Natural killer cell (primary cell): ENCODE measurements around the gene CPZ. TPM values are rescaled to one million over a fixed set of nuclear protein-coding genes. Genes with fewer than 3 reads are reported as not detected.

Source experiments
- ATAC-seq, 3 donors: fragments of 150-1000 bp in 2 of 3; fragments of 200-7000 bp in 1 of 3; cut with Tn5 transposase; 1 replicate in 1 of 3; 2 replicates in 2 of 3; pipeline ENCODE4 v1.10.0; 2021; ENCODE audit warnings: mild to moderate bottlenecking in 2 of 3, moderate library complexity in 2 of 3
- DNase-seq, 2 donors: peaks; one replicate each; pipeline versions ENCODE4 v3.0.0 to v3.0.0-alpha.2; 2013 to 2021; ENCODE audit warnings: mixed read lengths in 1 of 2
- H3K27ac ChIP-seq: one replicate; pipeline ENCODE4 v1.5.1; 2013; ENCODE audit warnings: mild to moderate bottlenecking, low read length
- H3K27me3 ChIP-seq: one replicate; pipeline ENCODE4 v1.6.1; 2013; ENCODE audit warnings: low read length; ENCODE audit not compliant: control insufficient read depth, insufficient read depth
- H3K36me3 ChIP-seq: one replicate; pipeline ENCODE4 v1.6.1; 2013; ENCODE audit warnings: low read length; ENCODE audit not compliant: control insufficient read depth, insufficient read depth
- H3K4me1 ChIP-seq: one replicate; pipeline ENCODE4 v1.6.1; 2013; ENCODE audit warnings: low read length; ENCODE audit not compliant: control insufficient read depth, insufficient read depth
- H3K4me3 ChIP-seq: one replicate; pipeline ENCODE4 v1.5.1; 2013; ENCODE audit warnings: low read length
- H3K9me3 ChIP-seq: one replicate; pipeline ENCODE4 v1.6.1; 2013; ENCODE audit warnings: low read length; ENCODE audit not compliant: control insufficient read depth, insufficient read depth
- H3K27ac Mint-ChIP-seq, 2 donors: one replicate each; pipeline ENCODE4 v1.8.0; 2022; ENCODE audit warnings: mild to moderate bottlenecking in 2 of 2, mixed read lengths in 2 of 2, moderate library complexity in 1 of 2
- H3K27me3 Mint-ChIP-seq, 2 donors: one replicate each; pipeline ENCODE4 v1.8.0; 2022; ENCODE audit warnings: low read depth in 2 of 2, mixed read lengths in 2 of 2
- H3K36me3 Mint-ChIP-seq: one replicate; pipeline ENCODE4 v1.8.0; 2022; ENCODE audit warnings: mixed read lengths
- H3K4me1 Mint-ChIP-seq, 2 donors: one replicate each; pipeline ENCODE4 v1.8.0; 2022; ENCODE audit warnings: mixed read lengths in 2 of 2
- H3K4me3 Mint-ChIP-seq: one replicate; pipeline ENCODE4 v1.8.0; 2022; ENCODE audit warnings: mild to moderate bottlenecking, moderate library complexity, mixed read lengths
- H3K9me3 Mint-ChIP-seq, 2 donors: one replicate each; pipeline ENCODE4 v1.8.0; 2022; ENCODE audit warnings: mixed read lengths in 2 of 2
- CTCF ChIP-seq: fragments of 200-600 bp; IDR thresholded peaks from one replicate; pipeline ENCODE4 v1.8.0; 2022; ENCODE audit warnings: antibody characterized with exemption
- WGBS: methylation state at CpG from one replicate; pipeline ENCODE4 v1.1.7; 2013; ENCODE audit warnings: missing lambda C conversion rate; ENCODE audit not compliant: insufficient coverage; 5-methylcytosine and 5-hydroxymethylcytosine counted together
- intact Hi-C: fragments of 100-400 bp; cut with micrococcal nuclease; formaldehyde crosslinking; loops from one replicate; pipeline ENCODE4 v1.14.2; 2022
- total RNA-seq, 4 donors: library from RNA; stranded (reverse); fragments of 120-200 nt in 1 of 4; gene quantifications; one replicate each; pipeline versions ENCODE4 v1.2.3 to v1.2.4, GENCODE V29; 2013 to 2022

Gene CPZ
- total RNA-seq, 3 donors from 2014 or later (not counting 1 experiment from before 2014, with no cell fraction given): not detected

GRCh38 chr4:8657381-8658088 lies 65.0 kb downstream of the CPZ start:
- no peak overlapping the region for H3K27ac Mint-ChIP-seq
- peaks cover 0 to 10% of the 10 kb centered on the region in 2 donors for H3K27me3 Mint-ChIP-seq
- Histone ChIP-seq H3K27me3 (no peaks in the 10 kb centered on the region), H3K4me1 (no peaks in the 10 kb centered on the region), H3K4me3 (no peak overlapping the region), H3K36me3 (no peaks in the 10 kb centered on the region), H3K27ac (no peak overlapping the region), H3K9me3 (no peaks in the 10 kb centered on the region)
- DNase-seq (no peak), ATAC-seq (no peak)
- no peaks in the 10 kb centered on the region for H3K36me3 Mint-ChIP-seq
- no peak for TF ChIP-seq CTCF
- intact Hi-C loops: no loop called here
- no peak overlapping the region for H3K4me3 Mint-ChIP-seq
- H3K9me3 Mint-ChIP-seq: no peaks in the 10 kb centered on the region
- H3K4me1 Mint-ChIP-seq: no peaks in the 10 kb centered on the region
- 82% methylated on average over 11 of the region's 11 CpGs for WGBS

- no peaks in the 10 kb centered on the region for H3K27me3 ChIP-seq
- H3K9me3 ChIP-seq: no peaks in the 10 kb centered on the region
- WGBS: 87% methylated on average over 8 of the region's 9 CpGs
- TF ChIP-seq CTCF: no peak
- H3K4me3 Mint-ChIP-seq: no peak overlapping the region
- no peak overlapping the region for H3K27ac Mint-ChIP-seq
- intact Hi-C loops: no loop called here
- DNase-seq (no peak), ATAC-seq (no peak)
- no peaks in the 10 kb centered on the region for H3K36me3 Mint-ChIP-seq
- H3K36me3 ChIP-seq: no peaks in the 10 kb centered on the region
- no peak overlapping the region for H3K27ac ChIP-seq
- no peaks in the 10 kb centered on the region for H3K4me1 Mint-ChIP-seq
- no peak overlapping the region for H3K4me3 ChIP-seq
- peaks cover 0 to 10% of the 10 kb centered on the region in 2 donors for H3K27me3 Mint-ChIP-seq
- H3K9me3 Mint-ChIP-seq: no peaks in the 10 kb centered on the region
- no peaks in the 10 kb centered on the region for H3K4me1 ChIP-seq
Measured at GRCh38 chr4:8662776-8663175, 70.2 kb downstream of the CPZ start.

- no peaks in the 10 kb centered on the region for H3K4me1 ChIP-seq
Measured at GRCh38 chr4:8664031-8664805, 71.7 kb downstream of the CPZ start.

More at GRCh38 chr4:8664031-8664805, 71.7 kb downstream of the CPZ start:
- Histone ChIP-seq H3K36me3 (no peaks in the 10 kb centered on the region), H3K4me3 (no peak overlapping the region), H3K27ac (no peak overlapping the region), H3K27me3 (no peaks in the 10 kb centered on the region), H3K9me3 (no peaks in the 10 kb centered on the region)
- Mint-ChIP-seq H3K27me3 (peaks cover 3 to 10% of the 10 kb centered on the region in 2 donors), H3K27ac (no peak overlapping the region), H3K36me3 (no peaks in the 10 kb centered on the region), H3K4me3 (no peak overlapping the region), H3K9me3 (no peaks in the 10 kb centered on the region), H3K4me1 (no peaks in the 10 kb centered on the region)
- ATAC-seq: no peak
- no peak for TF ChIP-seq CTCF
- no peak for DNase-seq
- intact Hi-C loops: no loop called here
- WGBS: 72% methylated on average over 18 of the region's 18 CpGs
